ENCODE results near the gene ZNF232.
"Not testable (repeated sequence)": the region's sequence is repeated elsewhere in the genome, so short reads cannot be mapped to it uniquely, and the experiment has no call there.

The ZNF232 gene

DNA sequence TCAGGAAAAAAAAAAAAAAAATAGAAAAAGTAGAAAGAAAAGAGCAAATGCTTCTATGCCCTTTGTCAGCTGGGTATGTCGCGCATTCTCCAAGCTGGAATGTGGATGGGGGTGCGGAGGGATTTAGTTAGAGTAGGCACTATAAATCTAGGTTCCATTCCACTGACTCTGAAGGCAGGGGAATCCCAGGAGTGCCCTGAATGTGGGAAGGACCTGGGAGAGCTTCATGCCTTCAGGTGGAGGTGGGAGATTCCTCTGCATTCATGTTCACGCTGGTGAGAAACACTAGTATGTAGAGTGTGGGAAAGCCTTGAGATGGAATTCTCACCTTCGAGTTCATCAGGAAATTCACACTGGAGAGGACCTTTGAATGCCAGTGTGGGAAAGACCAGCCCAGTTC, 12.4 kb downstream of the ZNF232 start:
- in situ Hi-C loops (cut with MboI; ENCODE audit: low sequenced_read_pairs), result no loop called here

DNA sequence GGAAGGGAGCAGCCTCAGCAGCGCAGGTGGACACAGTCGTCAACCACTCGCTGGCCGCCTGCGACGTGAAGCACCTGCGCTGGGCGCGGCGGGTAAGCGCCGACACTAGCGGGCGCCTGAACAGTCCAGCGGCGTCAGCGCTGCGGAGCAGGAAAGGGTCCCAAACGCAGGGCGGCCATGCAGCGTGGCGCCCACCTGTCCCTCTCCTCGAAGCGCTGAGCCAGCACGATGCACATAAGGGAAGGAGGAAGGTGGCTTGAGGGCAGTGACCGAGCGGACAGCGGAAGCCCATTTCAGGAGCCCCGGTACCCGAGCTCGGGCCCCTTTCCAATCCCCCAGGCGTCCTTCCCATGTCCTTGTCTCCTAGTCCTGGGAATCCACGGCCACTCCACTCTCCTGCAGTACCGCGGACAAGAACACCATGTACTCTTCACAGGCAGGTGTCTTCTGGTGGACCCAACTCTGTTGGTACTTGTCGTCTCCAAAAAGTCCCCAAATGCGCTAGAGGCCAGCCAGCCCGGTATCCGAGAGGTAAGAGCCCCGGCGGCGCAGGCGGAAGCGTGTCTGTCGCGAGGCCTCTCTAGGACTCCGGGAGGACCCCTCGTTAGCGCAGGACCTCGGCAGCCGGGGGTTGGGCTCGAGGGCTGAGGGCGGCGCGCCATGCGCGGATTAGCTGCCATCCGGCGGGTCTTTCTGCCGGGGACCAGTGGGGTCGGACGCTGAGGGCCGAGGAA, 14.4 kb downstream of the ZNF232 start:
- in situ Hi-C loops (cut with MboI; ENCODE audit: low sequenced_read_pairs), result no loop called here

DNA sequence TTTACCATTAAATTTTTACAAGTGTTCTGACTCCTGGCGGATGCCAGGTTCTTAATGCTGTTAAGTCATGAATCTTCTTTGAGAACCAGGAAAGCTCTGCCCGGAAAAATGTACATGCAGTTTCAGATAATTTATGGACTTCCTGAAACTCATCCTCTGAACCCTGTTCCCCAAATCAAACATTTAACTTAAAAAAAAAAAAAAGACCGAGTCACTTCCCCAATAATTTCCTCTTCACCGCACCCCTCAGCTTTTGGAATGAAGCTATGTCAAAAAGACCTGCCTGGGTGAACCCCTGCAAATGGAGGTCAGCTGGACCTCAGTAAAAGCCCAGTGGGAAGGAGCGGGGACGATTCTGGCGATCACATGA, 15.0 kb downstream of the ZNF232 start:
- in situ Hi-C loops (cut with MboI; ENCODE audit: low sequenced_read_pairs), result no loop called here

DNA sequence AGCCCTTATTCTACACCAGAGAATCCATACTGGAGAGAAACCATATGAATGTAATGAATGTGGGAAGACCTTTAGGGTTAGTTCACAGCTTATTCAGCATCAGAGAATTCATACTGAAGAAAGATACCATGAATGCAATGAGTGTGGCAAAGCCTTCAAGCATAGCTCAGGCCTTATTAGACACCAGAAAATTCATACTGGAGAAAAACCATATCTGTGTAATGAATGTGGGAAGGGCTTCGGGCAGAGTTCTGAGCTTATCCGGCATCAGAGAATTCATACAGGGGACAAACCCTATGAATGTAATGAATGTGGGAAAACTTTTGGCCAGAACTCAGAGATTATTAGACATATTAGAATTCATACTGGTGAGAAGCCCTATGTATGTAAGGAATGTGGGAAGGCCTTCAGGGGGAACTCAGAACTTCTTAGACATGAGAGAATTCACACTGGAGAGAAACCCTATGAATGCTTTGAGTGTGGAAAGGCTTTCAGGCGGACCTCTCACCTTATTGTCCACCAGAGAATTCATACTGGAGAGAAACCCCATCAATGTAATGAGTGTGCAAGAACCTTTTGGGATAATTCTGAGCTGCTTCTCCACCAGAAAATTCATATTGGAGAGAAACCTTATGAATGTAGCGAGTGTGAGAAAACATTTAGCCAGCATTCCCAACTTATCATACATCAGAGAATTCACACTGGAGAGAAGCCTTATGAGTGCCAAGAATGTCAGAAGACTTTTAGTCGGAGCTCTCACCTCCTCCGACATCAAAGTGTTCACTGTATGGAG, 19.3 kb downstream of the ZNF232 start:
- in situ Hi-C loops (cut with MboI; ENCODE audit: low sequenced_read_pairs), result no loop called here

DNA sequence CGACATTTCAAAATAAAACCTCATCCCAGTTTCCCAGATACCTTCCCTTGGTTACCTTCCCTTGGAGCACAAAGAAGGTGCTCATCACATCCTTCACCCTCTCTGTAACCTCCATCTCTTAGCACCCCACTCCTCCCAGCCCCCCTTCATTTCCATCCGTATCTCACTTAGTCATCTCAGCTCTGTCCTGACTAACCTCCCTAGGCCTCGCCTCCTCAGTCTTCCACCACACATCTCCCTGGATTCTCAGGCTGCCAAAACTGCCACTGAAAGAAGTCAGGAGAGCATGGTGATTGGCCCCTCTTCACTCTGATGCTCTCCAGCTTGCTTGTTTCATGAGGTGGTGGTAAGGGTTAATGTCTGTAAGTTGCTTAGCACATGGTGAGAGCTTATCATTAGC, 31.1 kb downstream of the ZNF232 start:
- in situ Hi-C loops (cut with MboI; ENCODE audit: low sequenced_read_pairs), result no loop called here

DNA sequence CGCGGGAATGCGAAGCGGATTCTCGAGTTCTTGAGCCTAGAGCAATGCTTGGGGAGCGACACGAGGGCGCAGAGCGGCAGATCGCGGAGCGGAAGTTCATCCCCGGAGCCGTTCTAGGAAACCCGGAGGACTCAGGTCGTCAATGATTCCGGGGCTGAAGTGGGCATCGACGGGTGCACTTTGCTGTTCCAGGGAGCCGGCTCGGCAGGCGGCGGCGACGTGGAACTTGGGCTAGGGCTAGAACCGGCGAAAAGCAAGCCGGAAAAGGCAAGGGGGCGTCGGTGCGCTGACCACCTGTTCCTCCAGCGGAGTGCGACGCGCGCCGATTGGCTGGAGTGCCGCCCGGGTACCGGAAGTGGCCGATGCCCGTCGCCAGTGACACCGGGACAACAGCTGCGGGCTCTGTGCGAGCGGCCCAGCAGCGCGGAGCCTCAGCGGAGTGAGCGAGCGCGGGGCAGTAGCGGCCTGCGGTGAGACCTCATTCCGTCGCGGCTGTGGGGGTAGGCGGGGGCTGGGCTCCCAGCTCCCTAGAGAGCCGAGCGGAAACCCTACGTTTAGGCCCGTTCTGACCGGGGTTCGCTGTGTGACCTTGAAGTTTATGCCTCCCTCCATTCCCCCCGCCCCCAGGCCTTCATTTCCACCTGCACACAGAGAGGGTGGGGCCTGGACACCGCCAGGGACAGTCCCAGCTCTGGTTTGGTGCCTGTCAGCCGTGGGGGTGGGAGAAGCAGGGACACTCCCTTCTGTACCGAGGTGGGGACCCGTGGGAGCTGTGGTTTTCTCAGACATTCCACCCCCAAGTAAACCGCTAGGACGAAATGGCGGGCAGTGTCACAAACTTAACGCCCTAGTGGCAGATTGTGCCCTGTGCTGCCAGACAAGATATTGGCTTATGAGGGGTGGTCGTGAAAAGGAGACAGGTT, 33.3 kb downstream of the ZNF232 start, which contains the start of gene ZFP3:
Gene ZFP3, plus strand, starts transcription at position 362 of the 923 bp plus-strand sequence. CDS start 13,038 bp downstream, outside the sequence.
- in situ Hi-C loops (cut with MboI; ENCODE audit: low sequenced_read_pairs), result no loop called here

DNA sequence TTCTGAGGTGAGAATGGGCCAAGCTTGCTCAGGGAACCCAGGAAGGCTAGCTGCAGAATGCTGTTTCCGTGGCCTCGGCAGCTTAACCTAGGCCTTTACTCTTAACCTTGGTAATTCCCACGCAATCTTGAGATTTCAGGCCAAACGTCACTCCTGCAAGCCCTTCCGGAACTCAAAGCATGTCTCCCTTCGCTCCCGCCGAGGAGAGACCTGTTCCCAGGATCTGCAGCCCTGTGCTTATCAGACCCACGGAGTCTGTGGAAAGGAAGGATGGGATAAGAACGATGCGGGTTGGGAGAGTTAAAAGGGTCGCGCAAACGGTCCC, 33.9 kb downstream of the ZNF232 start:
- in situ Hi-C loops (cut with MboI; ENCODE audit: low sequenced_read_pairs), result no loop called here

DNA sequence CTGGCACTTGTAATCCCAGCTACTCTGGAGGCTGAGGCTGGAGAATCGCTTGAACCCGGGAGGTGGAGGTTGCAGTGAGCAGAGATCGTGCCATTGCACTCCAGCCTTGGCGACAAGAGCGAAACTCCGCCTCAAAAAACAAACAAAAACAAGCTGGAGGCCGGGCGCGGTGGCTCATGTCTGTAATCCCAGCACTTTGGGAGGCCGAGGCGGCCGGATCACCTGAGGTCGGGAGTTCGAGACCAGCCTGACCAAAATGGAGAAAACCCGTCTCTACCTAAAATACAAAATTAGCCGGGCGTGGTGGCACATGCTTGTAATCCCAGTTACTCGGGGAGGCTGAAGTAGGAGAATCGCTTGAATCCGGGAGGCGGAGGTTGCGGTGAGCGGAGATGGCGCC, 34.4 kb downstream of the ZNF232 start:
- in situ Hi-C loops (cut with MboI; ENCODE audit: low sequenced_read_pairs), result not testable (repeated sequence)

DNA sequence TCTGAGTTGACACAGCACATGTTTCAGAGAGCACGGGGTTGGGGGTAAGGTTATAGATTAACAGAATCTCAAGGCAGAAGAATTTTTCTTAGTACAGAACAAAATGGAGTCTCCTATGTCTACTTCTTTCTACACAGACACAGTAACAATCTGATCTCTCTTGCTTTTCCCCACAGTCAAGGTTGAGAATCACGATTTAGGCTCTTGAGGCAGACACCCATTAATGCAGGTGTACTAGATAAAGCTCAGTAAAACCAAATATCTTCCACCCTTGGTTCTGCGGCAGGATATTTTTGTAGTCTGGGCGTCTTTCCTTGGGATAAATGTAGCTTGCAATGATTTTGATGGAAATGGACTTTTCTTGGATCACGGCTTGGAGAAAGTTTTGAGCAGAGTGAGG, 36.2 kb downstream of the ZNF232 start:
- in situ Hi-C loops (cut with MboI; ENCODE audit: low sequenced_read_pairs), result not testable (repeated sequence)

DNA sequence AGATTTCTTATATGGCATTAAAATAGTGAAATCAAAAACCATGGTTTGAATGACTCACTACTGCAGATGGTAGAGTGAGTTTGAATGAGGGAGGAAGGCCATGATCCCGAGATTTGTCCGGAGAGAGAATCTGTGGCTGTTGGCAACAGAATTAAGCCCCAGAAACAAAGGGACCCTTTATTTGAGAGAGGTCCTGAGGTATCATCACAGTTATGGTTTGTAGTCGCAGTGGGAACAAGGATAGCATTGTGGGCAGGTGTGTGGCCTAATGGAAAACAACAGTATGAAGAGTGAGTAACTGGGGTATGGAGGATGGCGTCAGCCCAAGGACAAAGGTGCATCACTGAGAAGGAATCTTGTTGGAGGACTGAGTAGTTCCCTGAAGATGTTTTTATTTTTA, 42.0 kb downstream of the ZNF232 start:
- in situ Hi-C loops (cut with MboI; ENCODE audit: low sequenced_read_pairs), result no loop called here

DNA sequence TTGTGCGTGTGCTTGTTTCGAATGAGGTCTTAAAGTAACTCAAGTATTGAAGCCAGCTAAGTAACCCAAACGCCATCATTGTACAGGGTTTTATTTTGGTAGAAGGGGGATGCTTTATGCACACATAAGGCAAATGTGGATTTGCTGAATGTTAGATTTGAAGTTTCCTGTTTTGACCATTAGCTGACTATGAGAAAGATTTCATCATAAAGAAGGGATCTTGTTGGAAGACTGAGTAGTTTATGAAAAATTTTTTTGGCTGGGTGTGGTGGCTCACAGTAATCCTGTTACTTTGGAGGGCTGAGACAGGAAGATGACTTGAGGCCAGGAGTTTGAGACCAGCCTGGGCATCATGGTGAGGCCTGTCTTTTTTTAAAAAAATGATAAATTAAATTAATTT, 43.4 kb downstream of the ZNF232 start:
- in situ Hi-C loops (cut with MboI; ENCODE audit: low sequenced_read_pairs), result no loop called here

DNA sequence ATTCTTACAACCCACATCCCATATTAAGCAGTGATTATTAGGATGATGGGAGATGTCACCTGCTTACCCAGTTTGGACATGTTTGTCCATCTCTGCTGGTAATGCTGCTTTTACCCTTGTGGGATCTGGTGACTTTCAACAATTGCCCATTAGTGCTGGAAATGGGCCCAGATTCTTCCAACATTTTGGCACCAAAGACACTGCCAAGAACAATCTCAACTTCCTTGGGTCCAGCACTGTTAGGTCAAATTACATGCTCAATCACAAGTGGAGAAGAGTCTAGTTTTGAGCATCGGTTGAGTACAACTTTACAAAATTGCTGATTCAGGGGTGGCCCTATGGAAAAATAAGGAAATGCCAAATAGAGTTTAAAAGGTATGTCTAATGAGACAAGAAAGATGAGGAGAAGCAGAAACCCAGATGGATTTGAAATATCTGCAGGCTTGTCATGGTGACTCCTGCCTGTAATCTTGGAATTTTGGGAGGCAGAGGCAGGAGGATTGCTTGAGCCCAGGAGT, 46.4 kb downstream of the ZNF232 start:
- in situ Hi-C loops (cut with MboI; ENCODE audit: low sequenced_read_pairs), result no loop called here
